ENCODE measurements around the gene SWT1. TPM values are rescaled to one million over a fixed set of nuclear protein-coding genes. Genes with fewer than 3 reads are reported as not detected.

Gene SWT1
- total and polyA plus RNA-seq, 9 of the 15 experiments (the other 6 are each of a cell fraction or from before 2014, with no cell fraction given) = 1.5 to 3.4 (median 2.3) TPM

- TF ChIP-seq POLR2A (conservative IDR thresholded peaks at IDR 0.05) (0 out of 2 replicates have a peak, but pooled peaks have one; percentile 36), SMAD3 (CRISPR knock-in tag; conservative IDR thresholded peaks at IDR 0.05) (no peak), RBM39 (optimal IDR thresholded peaks at IDR 0.05; ENCODE audit: low read depth, low read length) (no peak), ZBTB12 (CRISPR knock-in tag; IDR thresholded peaks at IDR 0.05) (no peak), ZC3H8 (IDR thresholded peaks at IDR 0.05) (no peak), THAP7 (CRISPR knock-in tag; IDR thresholded peaks at IDR 0.05) (no peak), BRF1 (IDR thresholded peaks at IDR 0.05; ENCODE audit: borderline replicate concordance, extremely low read depth, insufficient read length) (no peak)
Measured at GRCh38 chr1:185289880-185290279, 132.9 kb downstream of the SWT1 start (continued).

GRCh38 chr1:185291159-185291558, 134.2 kb downstream of the SWT1 start:
- no peaks in the 10 kb centered on the region; the same call in 1 of the 2 replicates for H3K9me3 ChIP-seq (replicated peaks; ENCODE audit: control insufficient read depth, insufficient read depth, low read depth, low read length)
- CTCF ChIA-PET (ENCODE audit: low intra/inter-chr PET ratio) = interaction anchor here (0.7 kb wide), 1 partner anchor 1997 kb away, joined by 6 read pairs; no protein-coding TSS in a partner anchor
- 0 out of 2 replicates have a peak, but pooled peaks have one; percentile 20 for TF ChIP-seq POLR2G (IDR thresholded peaks at IDR 0.05; ENCODE audit: low read depth, low read length)
- no peak for TF ChIP-seq HEY1 (CRISPR knock-in tag; IDR thresholded peaks at IDR 0.05; ENCODE audit: borderline replicate concordance)
- TF ChIP-seq MCM5 (IDR thresholded peaks at IDR 0.05; ENCODE audit: low read depth) = no peak
- no peak for TF ChIP-seq NBN (IDR thresholded peaks at IDR 0.05; ENCODE audit: low read depth)
- no peak overlapping the region for H3K4me3 ChIP-seq
- H3K4me1 ChIP-seq (replicated peaks in 1 of 2; ENCODE audit: control insufficient read depth in 2 of 2, insufficient read depth in 2 of 2, low read length in 2 of 2) = peaks cover 9 to 33% of the 10 kb centered on the region in 2 experiments; a peak in 3 of 5 replicates
- H4K20me1 ChIP-seq (replicated peaks; ENCODE audit: control insufficient read depth, insufficient read depth, low read length) = no peaks in the 10 kb centered on the region
- WGBS (ENCODE audit: insufficient coverage, low coverage, missing lambda C conversion rate) = 35% methylated on average over 1 of the region's 1 CpG
- no peak overlapping the region for H3K9ac ChIP-seq (ENCODE audit: insufficient read depth in 1 of 2, low read depth in 2 of 2, low read length in 2 of 2)
- H2AFZ ChIP-seq (ENCODE audit: low read depth, low read length) = 0 out of 2 replicates have a peak overlapping the region, but pooled peaks have one; percentile 8
- H3K27me3 ChIP-seq (ENCODE audit: control insufficient read depth in 2 of 2, insufficient read depth in 2 of 2, low read length in 2 of 2) = no peaks in the 10 kb centered on the region
- no peaks in the 10 kb centered on the region for H3K9me1 ChIP-seq (ENCODE audit: control insufficient read depth, insufficient read depth, low read length)
- H3K27ac ChIP-seq (ENCODE audit: extremely low read depth, low read depth, low read length) = no peak overlapping the region
- peaks cover 24% of the 10 kb centered on the region; the same call in 2 of the 3 replicates for H3K36me3 ChIP-seq (ENCODE audit: control insufficient read depth, insufficient read depth, low read length)
- intact Hi-C loops (cut with micrococcal nuclease) (no loop called here), in situ Hi-C loops (cut with MboI) (no loop called here)
- FAIRE-seq = no peak
- no peak for DNase-seq (ENCODE audit: extremely low read depth in 1 of 4, low spot score in 3 of 4)
- no peaks in the 10 kb centered on the region for H3K79me2 ChIP-seq (ENCODE audit: control insufficient read depth, insufficient read depth, low read length)
- BruUV-seq (replicated peaks) = no TSS peak
- H3K4me2 ChIP-seq (ENCODE audit: insufficient read depth, low read length) = no peak overlapping the region
- ATAC-seq = 0 out of 3 replicates have a peak, but pooled peaks have one; percentile 11
- POLR2A ChIA-PET = interaction anchor here (0.6 to 1.5 kb wide), 3 partner anchors 12 to 385 kb away, joined by 3 to 5 read pairs (median 3); no protein-coding TSS in a partner anchor
